HG02885 (cell line): ENCODE measurements around the gene RAPGEF5.
A peak's percentile ranks its signal among the peaks of the same experiment; 100 is the strongest.

Source experiments
- ATAC-seq: cut with Tn5 transposase; IDR thresholded peaks from one replicate; pipeline ENCODE4 v1.9.1; 2021; ENCODE audit warnings: mild to moderate bottlenecking; ENCODE audit not compliant: unreplicated experiment, poor library complexity

The RAPGEF5 gene

DNA sequence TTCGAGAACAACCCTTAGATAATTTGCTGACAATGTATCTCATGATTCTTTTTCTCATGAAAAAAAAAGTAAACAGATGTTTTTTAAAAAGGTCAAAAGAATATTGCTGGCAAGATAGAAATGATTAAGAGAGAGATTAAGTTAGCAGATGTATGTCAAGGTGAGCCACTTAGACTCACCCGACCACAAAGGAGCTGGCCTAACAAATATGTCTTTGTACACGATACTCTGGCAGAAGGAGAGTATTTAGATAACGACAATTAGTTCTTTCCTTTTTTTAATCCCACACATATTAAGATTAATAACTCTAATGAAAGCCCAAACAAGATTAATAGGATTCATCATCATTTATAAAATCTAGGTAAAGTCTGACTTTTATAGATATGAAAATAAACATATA, 156.7 kb downstream of the RAPGEF5 start:
- no peak for ATAC-seq

- no peak for ATAC-seq
Observed at GRCh38 chr7:22197376-22197775, 159.6 kb downstream of the RAPGEF5 start.

GRCh38 chr7:22196429-22196828, 160.5 kb downstream of the RAPGEF5 start:
- no peak for ATAC-seq

DNA sequence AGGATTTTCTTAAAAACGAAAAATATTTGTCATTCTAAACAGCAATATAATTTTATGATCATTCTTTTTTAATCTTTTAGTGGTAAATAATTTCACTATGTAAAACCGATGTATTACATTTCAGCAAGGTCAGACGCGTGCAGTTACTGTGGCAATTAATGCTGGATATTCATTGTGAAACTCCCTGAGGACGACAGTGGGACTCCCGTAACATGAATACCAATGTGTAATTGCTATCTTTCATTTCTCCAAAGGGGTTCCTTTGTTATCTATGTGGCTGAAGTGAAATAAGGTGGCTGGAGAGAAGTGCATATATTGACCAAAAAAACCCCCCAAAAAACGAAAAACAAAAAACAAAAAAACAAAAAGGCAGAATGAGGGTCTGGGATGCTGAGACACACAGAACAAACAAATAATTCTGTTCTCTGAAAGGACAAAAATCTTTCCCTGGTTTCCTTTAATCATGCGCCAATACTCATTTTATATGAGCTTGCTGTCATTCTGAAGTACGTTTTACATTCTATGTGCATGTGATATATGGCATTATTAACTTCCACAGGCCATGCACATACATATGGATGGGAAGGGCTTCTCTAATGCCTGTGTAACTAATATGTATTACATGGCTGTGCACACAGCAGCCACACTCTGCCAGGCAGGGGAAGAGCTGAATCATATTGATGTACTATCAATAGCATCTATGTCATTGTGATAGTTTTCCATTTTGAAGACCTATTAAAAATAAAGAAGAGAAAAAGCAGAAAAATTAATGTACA, 161.4 kb downstream of the RAPGEF5 start:
- ATAC-seq, result no peak

DNA sequence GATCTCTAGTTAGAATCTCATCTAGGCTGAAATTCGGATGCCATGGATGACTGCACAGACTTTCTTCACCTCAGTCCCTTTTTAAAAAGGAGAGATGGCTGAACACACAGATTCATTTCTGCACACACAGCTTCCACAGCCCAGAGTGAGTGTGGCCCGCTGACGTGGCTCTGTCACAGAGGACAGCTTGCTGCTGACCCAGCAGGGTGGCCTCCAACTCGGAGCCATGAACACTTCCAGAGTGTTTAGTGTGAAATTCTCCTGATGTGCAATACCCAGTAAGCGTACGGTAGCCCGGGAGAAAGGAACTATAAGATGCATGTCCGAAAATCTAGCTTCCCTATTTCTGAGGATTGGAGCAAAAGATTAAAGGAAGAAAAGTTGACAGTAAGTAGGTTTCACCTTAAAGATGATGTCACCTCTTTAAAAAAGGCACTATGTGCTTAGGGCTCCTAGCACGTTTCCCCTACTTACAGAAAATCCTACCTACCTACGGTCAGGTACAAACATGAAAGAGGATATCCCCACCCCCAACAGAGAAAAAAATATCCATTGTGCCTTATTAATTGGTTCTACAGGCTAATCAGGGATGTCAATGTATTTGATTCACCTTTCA, 162.2 kb downstream of the RAPGEF5 start:
- ATAC-seq, result no peak

- no peak for ATAC-seq
Observed at GRCh38 chr7:22193450-22193983, 163.4 kb downstream of the RAPGEF5 start.

- no peak for ATAC-seq
Observed at GRCh38 chr7:22192801-22193200, 164.2 kb downstream of the RAPGEF5 start.

- ATAC-seq, result no peak
Observed at GRCh38 chr7:22190736-22191135, 166.2 kb downstream of the RAPGEF5 start.

DNA sequence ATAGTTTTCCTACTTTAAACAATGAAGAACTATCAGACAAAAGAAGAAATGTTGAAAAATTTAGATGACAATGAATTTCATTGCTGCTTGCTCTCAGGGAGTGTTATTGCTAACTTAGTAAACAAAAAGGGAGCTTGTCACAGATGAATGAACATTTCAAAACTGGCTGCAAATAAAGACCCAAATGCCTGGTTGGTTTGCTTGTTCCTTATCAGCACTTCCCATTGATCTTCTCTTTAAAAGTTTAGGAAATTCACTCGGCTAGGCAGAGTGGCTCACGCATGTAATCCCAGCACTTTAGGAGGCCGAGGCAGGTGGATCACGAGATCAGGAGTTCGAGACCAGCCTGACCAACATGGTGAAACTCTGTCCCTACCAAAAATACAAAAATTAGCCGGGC, 167.2 kb downstream of the RAPGEF5 start:
- ATAC-seq, result no peak

DNA sequence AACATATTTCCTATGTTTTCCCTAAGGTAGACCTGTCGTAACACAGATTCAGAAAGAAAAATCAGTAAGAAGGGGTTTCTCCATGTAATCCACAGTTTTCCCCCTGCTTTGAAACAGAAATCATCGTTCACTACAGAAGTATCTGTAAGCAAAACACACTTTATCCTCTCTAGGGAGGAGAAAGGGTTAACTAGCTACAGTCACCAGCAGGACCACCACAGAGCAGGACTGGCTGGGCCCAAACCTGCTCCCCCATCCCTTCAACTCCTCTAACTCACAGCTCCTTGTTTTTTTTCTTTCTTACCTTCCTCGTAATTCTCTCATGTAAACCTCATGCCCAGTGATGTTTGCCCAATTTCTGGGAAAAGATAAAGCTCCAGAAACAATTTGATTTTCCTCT, 167.7 kb downstream of the RAPGEF5 start:
- ATAC-seq, result no peak

DNA sequence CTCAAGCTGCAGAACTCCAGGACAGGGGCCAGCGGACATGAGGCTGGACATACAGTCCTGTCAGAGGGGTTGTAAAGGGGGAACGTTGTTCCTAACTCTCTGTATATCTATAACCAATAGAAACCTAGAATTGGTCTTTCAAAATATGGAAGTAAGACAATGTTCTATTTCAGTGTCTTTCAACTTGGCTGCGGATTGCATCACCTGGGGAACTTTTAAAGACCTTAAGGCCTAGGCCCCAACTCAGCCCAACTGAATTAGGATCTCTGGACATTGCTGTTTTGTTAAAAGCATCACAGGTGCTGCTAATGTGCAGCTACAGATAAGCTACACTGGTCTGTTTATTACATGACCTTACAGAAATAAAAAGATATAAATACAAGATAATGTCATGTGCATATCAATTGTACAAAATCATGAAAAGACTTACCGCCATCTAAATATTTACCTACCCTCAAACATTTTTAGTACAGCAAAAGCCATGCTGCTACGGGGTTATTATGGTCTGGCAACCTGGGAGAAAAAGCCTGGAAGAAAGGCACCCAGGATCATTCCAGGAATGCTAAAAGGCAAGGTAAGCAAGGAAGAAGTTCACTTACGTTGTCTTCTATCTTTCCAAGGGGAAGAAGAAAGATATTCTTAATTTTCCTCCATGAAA, 169.1 kb downstream of the RAPGEF5 start:
- ATAC-seq, result no peak

GRCh38 chr7:22185559-22185958, 171.4 kb downstream of the RAPGEF5 start:
- ATAC-seq, result no peak

GRCh38 chr7:22184549-22185199, 172.3 kb downstream of the RAPGEF5 start:
- no peak for ATAC-seq

GRCh38 chr7:22183522-22184280, 173.3 kb downstream of the RAPGEF5 start:
- no peak for ATAC-seq

DNA sequence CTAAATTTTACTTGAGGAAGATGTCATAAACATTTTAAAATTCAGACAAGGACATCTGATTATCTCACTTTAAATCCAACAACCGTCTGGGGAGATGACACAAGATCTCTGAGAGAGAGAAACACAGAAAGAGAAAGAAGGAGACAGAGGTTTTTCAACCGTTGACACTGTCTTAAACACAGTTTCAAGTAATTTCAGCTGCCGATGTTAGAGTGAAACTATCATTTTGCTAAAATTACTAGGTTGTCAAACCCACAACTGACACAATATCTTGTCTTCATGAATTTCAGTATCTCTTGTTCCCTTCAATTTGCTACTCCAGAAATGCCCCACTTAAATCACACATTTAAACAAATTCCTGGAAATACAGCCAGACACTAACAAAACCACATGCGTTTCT, 174.8 kb downstream of the RAPGEF5 start:
- peak; percentile 66 for ATAC-seq

GRCh38 chr7:22181663-22182062, 175.3 kb downstream of the RAPGEF5 start:
- no peak for ATAC-seq

DNA sequence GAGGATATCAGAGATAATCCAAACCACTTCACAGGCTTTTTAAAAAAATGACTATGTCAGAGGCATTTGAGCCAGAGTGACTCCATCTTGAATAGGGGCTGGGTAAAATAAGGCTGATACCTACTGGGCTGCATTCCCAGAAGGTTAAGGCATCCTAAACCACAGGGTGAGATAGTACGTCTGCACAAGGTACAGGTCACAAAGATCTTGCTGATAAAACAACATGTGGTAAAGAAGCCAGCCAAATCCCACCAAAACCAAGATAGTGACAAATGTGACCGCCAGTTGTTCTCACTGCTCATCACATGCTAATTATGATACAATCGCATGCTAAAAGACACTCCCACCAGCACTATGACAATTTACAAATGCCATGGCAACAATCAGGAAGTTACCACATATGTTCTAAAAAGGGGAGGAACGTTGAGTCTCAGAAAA, 177.5 kb downstream of the RAPGEF5 start:
- no peak for ATAC-seq

- ATAC-seq, result no peak
Observed at GRCh38 chr7:22178735-22179134, 178.2 kb downstream of the RAPGEF5 start.

DNA sequence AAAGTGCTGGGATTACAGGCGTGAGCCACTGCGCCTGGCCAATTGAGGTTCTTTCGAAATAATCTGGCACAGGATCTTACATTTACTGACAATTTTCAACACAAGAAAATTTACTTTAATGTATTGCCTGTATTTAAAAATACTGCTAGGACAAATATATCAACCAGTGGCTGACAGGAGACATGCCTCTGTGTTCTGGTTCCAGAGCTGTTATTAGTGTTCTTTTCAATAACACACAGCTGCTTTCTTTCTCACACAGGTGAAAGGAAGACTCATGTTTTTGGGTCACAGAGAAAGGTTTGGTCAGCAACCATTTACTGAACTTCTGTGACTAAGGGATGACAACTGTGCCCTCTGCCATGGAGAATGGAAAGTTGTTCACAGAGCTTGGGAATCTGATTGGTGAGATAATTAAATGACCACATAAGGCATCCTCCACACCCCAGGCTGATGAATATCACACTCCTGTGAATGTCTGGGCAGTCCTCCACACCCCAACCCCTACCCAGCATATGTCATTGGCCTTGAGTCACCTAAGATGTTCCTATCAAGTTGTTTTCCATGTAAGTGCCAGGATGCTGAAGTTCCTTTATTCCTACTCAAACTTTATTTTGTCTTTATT, 180.1 kb downstream of the RAPGEF5 start:
- ATAC-seq, result no peak

DNA sequence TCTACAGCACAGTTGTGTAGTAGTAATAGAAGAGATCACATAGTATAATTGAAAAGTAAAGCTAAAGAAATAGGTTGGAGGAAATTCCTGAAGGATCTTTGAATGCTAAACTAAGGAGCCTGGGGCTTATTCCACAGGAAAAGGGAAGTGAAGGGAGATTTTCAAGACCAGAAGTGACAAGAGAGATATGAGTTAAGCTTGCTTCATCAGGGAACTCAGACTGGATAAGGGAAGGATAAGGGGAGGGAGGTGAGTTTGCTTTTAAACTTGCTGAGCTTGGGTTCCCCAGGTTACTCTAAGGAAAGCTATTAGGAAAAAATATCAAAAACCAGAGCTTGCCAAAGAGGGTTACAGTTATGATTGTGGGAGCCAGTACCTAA, 182.4 kb downstream of the RAPGEF5 start:
- no peak for ATAC-seq
